Measurements from ENCODE around the gene TEAD3.
"Not testable (repeated sequence)": the region's sequence is repeated elsewhere in the genome, so short reads cannot be mapped to it uniquely, and the experiment has no call there.

TEAD3 gene

DNA sequence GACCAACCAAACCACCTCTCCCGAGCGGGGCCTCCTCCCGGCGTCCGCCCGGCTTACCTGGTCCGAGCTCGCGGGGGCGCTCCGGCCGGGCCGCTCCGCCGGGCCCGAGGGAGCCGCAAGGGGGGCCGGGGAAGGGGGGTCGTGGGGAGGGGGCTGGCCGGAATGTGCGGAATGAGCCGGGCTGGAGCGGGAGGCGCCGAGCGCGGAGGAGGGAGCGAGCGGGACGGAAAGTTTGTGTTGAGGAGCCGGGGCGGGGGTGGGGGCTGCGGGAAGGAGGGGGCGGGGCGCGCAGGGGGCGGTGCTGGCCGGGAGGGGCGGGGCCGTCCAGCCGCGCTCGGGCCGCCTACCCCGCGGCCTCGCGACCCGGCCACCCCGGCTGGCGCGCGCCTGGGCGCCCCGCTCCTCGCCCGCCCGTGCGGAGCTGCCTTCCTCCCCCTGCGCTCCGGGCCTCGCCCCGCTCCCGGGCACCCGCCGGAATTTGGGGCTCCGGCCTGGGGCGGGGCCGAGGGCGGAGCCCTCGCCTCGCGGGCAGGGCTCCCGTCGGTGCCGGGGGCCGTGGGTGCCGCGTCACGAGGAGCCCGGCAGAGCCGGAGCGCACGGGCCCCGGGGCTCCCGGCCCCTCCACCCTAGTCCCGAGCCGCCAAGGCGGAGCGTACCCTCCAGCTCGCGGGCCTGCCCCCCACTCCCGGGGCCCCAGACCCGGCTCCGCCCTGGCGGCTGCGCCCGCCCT lies at the start of gene TEAD3:
TSS of gene TEAD3 (minus strand) at position 239 of the 730 bp plus-strand sequence.
- DNase-seq = peak in 1 of 2 experiments; percentile 40

DNA sequence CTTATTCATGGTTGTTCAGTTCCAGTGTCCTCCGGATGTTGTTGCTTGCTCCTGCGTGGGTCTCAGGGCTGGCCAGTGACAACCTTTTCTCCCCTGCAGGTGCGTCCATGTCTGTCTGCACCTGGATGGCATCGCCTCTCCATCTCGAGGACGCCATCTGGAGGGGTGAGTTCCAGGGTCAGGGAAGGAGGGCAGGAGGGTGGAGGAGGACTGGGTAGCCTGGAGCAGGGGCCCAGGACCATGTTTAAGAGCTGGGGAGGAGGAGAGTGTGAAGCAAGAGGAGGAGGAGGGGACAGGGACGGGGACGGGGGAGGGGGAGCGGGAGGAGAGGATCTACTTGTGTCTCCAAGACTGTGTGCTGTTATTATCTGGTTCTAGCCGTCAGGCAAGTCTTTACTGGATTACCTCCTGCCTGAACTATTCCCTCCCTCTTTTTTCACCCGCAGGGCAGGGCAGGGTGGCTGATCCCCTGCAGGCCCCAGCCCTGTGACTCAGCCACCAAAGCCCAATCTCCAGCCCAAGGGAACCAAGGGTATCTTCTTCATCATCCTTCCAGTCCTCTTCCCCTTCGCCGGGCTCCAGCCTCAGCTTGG lies 48.0 kb upstream of the TEAD3 start:
- no peak for DNase-seq

DNA sequence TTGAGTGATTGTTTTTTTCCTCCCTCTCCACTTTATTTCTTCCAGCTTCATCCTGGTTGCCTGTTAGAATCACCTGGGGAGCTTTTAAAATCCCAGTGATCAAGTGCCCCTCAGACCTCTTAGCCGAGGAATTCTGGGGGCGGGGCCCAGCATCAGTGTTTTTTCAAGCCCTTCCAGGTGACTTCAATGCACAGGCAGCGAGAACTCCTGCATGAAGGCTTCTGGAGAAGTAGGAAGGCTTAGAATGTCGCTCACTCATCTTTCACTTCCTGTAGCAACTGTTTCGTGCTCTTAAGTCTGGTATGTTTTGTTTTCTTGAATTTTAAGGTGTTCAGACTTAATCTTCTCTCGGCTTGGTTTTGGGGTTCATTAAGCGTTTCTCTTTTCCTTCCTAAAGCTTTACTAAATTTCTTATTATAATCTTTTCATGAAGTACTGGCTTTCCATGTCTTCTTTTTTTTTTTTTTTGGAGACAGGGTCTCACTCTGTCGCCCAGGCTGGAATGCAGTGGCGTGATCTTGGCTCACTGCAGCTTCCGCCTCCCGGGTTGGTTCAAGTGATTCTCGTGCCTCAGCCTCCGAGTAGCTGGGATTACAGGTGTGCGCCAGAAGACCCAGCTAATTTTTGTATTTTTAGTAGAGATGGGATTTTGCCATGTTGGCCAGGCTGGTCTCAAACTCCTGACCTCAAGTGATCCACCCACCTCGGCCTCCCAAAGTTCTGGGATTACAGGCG lies 46.7 kb upstream of the TEAD3 start:
- no peak for DNase-seq

DNA sequence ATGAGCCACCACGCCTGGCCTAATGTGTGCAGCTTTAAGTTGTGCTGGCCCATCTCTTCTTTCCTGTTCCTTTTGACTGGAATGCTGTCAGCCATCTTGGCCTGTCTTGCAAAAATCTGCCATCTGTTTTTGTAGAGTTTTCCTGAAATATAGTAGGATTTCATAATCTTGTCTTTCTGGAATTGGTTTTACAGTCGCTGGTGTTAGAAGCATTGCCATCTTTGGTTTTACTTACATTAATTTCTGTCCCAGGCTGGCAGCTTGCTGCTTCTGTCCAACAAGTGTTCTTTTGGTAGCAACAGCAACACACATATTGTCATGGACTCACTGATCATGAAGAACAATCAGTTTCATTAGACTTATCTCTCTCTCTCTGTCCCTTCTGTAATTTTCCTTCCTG lies 45.0 kb upstream of the TEAD3 start:
- no peak for DNase-seq

DNA sequence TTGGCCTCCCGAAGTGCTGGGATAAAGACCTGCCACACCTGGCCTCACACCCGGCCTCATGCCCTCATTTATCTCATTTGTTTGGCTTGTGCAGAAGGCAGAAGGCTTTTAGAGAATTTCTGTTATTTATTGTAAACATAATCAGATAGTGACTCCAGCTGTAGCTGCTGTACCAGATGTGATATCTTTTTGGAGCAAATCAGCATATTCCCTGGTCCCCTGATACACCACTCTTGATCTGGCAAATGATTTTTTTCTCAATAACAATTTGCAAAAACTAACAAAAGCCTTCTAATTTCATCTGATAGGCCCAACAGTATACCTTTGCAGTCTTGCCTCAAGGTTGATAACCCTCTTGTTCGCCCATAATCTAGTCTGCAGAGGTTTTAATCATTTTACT lies 42.3 kb upstream of the TEAD3 start:
- DNase-seq = no peak

DNA sequence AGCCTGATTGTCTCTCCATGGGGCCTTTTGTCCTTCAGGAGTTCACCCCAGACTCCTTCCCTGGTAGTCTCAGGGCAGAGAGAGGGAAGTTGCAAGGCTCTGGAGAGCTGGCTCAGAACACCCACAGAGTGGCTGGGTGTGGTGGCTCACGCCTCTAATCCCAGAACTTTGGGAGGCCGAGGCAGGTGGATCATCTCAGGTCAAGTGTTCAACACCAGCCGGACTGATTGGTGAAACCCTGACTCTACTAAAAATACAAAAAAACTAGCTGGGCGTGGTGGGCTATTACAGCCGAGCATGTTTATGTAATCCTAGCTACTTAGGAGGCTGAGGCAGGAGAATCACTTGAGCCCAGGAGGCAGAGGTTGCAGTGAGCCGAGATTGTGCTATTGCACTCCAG lies 39.0 kb upstream of the TEAD3 start:
- not testable (repeated sequence) for DNase-seq

DNA sequence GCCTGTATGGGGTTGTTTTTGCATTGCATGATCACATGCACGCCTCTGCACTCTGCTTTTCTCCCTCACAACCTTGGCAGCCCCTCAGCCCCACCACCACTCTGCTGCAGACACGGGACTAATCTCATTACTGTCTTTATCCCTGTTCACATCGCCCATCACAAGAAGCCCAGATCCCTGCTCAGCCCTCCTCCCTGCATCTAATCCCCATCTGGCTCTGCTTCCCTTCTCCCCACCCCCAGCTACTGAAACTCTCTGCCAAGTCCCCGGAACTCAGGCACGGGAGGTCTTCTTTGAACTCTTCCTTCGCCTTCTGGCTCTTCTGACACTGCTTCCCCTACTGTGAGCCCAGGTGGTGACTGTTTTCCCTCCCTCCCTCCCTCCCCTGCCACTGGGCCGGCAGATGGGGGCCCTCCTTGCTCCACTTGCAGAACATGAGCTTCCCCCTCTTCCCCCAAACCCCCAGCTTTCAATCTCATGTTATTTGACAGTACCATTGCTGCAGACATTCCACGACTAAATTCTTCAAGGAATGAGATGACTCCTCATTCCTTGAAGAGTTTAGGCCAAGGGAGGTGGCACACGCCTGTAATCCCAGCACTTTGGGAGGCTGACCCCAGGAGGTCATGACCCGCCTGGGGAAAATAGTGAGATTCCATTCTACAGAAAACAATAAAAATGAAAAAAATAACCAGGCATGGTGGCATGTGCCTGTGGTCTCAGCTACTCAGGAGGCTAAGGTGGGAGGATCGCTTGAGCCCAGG lies 37.7 kb upstream of the TEAD3 start:
- no peak for DNase-seq

DNA sequence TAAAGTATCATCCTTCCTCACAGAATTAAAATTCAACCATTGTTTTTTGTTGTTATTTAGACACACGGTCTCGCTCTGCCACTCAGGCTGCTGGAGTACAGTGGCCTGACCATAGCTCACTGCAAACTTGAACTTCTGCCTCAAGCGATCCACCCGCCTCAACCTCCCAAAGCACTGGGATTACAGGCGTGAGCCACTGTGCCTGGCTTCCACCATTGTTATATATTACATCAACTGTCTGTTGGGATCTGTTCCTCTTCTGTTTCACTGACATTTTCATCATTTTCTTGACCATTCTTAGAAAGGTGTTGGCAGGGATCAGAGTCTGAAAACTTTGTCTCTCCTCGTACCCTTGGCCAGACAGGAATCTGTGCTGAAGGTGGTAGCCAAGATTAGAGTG lies 37.1 kb upstream of the TEAD3 start:
- DNase-seq = no peak

DNA sequence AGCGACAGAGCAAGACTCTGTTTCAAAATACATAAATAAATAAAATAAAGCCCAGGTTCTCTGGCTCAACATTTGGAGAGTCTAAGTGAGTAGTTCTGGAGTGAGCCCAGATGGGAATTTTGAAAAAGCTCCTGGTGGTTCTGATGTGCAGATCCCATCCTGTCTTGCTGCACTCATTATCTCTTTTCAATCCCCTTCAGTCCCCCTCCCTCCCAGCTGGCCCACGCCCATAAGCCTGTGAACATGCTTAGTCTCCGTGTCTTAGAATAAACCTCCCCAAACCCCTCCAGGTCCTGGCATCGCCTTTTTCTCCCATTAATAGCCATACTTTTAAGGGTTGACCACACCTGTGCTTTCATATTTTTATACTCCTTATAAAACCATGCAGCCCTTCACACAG lies 35.2 kb upstream of the TEAD3 start:
- no peak for DNase-seq

DNA sequence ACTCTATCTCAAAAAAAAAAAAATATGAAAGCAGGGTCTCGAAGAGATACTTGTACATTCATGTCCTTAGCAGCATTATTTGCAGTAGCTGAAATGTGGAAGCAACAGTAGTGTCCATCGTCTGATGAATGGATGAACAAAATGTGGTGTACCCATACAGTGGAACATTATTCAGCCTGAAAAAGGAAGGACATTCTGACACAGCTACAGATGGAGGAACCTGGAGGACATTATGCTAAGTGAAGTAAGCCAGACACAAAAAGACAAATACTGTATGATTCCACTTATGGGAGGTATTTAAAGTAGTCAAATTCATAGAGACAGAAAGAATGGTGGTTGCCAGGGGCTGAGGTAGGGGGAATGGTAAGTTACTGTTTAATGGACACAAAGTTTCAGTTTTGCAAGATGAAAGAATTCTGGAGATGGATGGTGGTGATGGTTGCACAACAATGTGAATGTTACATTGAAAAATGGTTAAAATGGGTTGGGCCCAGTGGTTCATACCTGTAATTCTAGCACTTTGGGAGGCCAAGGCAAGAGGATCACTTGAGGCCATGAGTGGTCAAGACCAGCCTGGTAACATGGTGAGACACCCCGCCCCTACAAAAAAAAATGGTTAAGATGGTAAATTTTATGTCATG lies 27.6 kb upstream of the TEAD3 start:
- no peak for DNase-seq

DNA sequence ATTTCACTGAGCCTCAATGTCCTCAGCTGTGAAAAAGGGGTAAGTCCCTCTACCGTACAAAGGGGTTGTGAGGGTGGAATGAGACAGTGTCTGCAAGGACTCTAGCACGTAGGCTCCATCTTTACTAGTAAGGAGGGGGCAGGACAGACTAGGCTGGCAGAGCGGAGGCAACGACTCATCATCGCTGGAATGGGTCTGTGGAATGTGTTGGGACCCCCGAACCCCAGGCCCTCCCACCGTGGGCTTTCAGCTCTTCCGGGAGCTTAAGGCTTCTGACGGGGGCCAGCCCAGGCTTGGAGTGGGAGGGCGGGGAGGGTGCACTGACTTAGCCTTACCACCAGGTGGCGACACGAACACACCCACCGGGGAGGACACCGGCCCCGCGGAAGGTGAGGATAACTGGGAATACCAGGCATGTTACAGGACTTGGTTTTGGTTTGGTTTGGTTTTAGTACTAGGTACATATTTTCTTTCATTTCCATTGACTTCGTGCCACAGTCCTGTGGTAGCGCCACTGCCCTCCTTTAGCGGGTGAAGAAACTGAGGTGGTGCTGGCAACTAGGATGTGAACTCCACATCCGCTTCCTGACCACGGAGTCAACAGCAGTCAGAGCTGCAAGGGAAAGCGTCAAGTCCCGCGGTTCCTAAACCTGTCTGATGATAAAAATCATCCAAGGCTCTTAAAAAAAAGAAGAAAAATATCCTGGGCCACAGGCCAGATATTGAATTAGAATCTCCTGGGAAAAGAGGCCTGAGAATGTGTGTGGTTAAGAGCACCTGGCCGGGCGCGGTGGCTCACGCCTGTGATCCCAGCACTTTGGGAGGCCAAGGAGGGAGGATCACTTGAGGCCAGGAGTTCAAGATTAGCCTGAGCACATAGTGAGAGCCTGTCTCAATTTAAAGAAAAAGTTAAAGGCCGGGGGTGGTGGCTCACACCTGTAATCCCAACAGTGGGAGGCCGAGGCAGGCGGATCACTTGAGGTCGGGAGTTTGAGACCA lies 26.1 kb upstream of the TEAD3 start:
- peak; percentile 9 to 39 for DNase-seq

DNA sequence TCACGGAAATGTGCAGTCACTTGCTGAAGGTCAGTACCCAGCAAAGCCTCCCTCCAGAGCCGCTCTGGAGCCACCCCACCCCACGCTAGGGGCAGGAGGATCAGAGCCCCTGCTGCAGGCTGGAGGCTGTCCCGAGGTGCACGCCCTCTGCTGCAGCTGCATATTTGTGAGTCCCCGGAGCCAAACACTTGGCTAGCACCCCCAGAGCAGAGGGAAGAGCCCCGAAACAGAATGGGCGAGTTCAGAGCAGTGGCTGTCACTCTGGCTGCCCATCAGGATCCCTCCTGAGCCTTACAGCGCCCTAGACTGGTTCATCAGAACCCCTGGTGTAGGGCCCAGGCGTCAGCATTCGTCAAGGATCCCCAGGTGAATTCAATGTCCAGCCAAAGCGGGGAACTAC lies 25.3 kb upstream of the TEAD3 start:
- DNase-seq = no peak

DNA sequence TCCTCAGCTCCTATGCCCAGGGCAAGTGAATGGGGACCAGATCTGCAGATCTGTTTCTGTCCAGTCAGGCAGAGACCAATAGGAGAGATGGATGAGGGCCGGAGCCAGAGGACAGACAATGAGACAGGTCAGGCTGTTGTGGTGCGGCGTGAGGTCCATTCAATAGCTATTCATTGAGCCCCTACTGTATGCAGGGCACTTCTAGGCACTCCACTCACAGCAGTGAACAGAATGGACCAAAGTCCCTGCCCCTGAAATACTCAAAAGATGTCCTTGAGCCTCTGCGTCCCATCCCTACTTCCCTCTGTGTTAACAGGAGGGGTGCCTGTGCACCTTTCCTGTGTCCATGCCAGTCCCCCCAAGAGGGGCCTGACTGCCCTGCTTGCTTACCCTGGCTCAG lies 24.4 kb upstream of the TEAD3 start:
- DNase-seq = no peak

DNA sequence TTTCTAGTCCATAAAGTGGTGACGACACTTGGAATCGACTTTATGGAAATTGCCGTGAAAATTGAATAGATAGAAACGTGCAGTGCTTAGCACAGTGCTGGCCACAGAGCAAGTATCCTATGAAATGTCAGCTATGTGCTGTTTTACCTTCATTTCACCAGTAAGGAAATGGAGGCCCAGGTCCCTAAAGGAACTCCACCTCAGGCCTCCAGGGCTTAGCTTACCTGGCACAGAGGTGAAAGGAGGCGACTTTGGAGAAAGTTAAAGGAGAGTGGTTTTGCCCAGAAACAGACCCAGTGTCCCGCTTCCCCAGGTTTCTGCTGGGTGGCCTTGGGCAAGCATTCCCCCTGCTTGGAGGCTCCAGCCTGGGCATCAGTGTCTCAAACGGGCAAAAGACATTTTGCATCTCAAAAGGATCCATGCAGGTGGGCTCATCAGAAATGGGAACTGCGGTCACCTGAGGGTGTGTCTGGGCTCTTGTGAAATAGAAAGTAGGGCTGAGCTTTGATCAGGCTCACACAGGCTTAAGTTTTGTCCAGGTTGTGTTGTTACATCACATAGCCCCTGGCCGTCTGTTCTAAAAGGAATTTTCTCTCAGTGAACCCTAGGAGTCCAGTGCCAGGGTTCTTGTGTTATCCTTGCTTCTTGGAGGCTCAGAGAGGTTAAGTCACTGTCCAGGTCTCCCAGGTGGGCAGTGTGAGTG lies 22.6 kb upstream of the TEAD3 start:
- DNase-seq = no peak

DNA sequence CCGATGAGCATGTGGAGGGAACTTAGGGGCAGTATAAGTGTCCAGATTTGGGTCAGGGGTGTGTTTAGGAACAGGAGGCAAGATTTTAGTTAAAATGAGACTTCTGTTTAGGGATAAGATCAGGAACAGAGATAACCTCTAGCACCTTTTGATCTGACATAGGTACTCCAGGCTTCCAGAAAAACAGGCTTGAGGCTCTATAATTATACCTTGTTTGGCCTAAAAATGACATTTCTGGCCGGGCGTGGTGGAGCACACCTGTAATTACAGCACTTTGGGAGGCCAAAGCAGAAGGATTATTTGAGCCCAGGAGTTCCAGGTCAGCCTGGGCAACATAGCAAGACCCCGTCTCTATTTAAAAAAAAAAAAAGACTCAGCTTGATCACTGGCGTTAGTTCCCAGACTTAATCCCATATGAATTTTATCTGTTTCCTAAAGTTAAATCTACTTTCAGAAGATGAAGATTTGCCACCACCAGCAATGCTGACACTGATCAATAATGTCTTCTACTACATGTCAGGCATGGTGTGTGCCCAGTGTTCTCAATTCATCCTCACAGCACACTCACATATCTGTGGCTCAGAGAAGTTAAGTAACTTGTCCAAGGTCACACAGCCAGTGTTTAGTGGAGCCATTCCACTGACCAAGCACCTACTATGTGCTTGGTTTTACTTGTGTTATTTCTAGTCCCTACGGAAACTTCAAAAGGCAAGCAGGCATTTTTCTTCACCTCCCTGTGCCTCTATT lies 21.9 kb upstream of the TEAD3 start:
- DNase-seq = no peak

DNA sequence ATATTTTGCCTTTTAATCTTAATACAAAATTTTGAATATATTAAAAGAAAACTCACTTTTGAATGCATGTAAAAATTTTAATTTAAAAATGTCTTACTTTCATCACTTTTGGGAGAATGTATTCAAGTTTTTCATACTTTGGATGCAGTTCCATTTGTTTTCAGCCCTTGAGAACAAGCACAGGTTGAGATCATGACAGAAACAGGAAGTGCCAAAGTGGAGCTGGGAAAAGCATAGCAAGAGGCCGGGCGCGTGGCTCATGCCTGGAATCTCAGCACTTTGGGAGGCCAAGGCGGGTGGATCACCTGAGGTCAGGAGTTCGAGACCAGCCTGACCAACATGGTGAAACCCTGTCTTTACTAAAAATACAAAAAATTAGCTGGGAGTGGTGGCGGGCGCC lies 21.1 kb upstream of the TEAD3 start:
- DNase-seq = not testable (repeated sequence)

DNA sequence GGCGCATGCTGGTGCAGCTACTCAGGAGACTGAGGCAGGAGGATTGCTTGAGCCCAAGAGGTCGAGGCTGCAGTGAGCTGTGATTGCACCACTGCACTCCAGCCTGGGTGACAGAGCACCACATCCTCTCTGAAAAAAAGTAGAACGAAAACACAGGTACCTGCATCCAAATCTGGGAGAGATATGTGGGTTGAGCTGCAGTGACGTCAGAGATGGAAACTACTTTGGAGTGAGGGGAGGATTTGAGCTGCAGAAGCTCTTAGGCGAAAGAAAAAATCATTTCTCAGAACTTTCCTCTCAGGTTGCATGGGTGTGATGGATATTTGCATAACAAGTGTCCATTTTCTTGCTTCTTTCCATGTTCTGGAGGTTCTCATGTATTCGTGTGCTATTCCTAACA lies 19.8 kb upstream of the TEAD3 start:
- no peak for DNase-seq

DNA sequence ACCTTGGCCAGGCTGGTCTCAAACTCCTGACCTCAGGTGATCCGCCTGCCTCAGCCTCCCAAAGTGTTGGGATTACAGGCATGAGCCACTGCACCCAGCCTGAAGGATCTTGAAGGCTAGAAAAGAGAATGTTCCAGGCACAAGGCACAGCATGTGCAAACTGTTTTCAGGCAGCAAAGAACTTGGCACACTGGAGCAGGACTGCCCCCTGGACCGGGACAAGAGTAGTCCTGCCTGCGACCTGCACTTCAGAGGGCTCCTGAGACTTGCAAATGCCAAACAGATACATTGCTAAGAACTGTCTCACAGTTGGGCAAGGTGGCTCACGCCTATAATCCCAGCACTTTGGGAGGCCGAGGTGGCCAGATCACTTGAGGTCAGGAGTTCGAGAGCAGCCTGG lies 19.1 kb upstream of the TEAD3 start:
- not testable (repeated sequence) for DNase-seq

DNA sequence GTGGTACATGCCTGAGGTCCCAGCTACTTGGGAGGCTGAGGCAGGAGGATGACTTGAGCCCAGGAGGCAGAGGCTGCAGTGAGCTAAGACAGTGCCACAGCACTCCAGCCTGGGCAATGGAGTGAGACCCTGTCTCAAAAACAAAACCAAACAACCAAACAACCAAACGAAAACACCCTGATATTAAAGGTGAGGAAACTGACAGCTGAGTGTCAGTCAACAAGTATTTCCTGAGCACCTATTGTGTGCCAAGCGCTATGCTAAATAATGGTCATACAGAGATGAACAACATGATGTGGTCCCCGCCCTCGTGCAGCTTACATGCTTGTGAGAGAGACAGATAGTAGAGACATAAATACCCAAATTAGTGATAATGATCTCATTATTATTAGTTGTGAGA lies 17.7 kb upstream of the TEAD3 start:
- DNase-seq = no peak

DNA sequence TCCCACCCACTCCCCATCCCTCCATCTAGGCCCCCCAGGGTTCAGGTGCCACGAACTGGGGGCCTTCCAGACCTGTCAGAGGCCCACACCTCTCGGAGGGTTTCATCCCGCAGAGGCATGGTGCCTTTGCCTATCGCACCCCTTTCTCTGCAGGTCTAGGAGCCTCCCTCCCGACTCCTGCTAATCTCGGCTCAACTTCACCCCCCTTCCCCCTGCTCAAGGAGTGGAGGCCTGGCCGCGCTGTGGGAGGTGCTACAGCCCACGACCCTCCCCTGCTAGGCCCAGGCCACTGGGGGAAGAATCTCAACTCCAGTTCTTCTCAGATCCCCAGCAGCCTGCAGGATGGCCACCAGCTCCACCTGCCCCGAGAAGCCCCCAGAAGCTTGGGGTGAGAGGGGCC lies 15.9 kb upstream of the TEAD3 start, which contains the start of gene TULP1:
TSS of gene TULP1 (minus strand) at position 157 of the 400 bp plus-strand sequence. CDS start at position 119, 38 bp downstream.
- DNase-seq = no peak
